Activated CD8-positive, alpha-beta memory T cell treated with anti-CD3 and anti-CD28 coated beads for 24 hours (primary cell): ENCODE data around the gene UBR4.
"Not testable (repeated sequence)": the region's sequence is repeated elsewhere in the genome, so short reads cannot be mapped to it uniquely, and the experiment has no call there.

Source experiments
- DNase-seq: peaks from one replicate; pipeline ENCODE4 v3.0.0-alpha.2; 2020

The UBR4 gene

GRCh38 chr1:19187852-19188251, 22.2 kb downstream of the UBR4 start:
- DNase-seq, result no peak

DNA sequence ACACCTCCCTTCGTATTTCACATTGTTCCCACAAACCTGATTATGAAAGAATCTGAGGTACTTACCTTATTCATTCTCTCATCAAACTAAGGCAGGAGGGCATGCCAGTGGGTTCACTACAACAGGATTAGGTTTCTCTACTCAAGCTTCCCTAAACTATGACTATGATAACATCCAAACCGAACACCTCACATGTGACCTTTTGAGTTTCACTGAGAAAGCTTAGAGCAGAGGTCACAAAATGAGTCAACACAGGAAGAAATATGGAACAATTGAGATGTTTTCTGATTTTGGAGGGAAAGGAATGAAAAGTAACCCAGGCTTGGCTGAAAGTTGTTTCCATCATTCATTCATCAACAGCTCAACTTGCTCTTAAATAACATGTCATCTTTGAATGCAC, 24.1 kb downstream of the UBR4 start:
- no peak for DNase-seq

- DNase-seq, result no peak
These were observed 27.8 kb downstream of the UBR4 start for GRCh38 chr1:19182223-19182622.

GRCh38 chr1:19180265-19180657, 29.8 kb downstream of the UBR4 start:
- not testable (repeated sequence) for DNase-seq

GRCh38 chr1:19179597-19180264, 30.3 kb downstream of the UBR4 start:
- no peak for DNase-seq

DNA sequence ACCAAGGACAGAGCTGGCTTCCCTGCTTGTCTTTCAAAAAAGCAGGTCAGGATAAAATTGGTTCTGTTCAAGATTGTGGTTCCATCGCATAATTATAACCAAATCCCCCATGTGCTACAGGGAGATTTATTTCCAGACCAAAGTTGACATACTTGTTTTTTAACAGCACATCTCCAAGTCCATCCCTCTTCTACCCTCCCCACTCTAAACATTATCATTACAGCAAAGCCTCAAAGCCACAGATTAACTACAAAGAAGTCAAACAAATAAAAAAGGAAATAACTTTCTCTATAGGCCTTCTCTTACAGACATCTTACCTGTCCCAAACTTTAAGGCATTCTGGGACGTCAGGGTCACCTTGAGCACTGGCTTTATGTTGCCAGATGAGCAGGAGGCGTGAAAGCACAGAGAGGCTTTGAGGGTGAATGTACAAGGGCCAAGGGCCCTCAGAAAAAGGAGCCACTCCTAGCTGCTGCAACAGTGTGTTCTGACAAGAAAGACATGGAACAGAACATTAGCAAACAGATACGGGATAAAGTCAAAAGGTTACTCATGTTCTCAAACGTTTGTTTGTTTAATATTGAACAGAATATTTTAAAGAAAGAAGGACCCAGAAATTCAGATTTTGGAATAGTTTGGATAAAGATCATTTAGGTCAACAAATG, 31.2 kb downstream of the UBR4 start:
- DNase-seq, result no peak

GRCh38 chr1:19177811-19178210, 32.3 kb downstream of the UBR4 start:
- DNase-seq, result no peak

DNA sequence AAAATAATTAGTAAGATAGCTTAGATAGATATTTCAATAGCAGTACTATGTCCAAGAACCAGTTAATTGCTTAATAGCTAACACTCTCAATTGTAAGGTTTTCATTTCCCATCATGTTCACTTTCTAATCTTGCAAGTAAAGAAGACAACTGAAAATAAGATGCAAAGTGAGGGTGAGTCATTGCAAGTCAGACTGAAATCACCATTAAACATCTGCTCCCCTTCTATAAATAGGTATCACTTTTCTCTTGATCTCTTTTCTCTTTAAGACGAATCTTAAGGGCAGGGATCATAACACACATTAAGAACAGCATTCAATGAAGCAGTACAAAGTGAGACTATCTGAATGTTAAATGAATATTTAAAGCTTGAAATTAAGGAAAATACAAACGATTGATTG, 40.4 kb downstream of the UBR4 start:
- no peak for DNase-seq

DNA sequence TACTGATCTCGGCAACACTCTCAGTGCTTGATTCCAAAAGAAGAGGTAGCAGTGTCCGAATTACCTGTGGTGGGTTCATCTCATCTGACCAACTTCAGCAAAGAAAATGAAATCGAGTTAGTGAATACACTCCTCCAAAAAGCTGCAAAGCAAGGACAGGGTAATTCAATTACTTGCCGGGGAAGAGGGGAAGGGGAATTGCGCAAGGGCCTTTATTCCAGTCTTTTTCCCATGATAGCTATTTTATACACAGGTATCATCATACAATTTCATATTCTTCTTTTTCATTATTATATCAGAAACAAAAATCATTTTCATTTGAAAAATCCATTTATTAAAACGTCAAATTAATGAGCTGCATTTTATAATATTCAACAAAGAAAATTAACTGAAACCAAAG, 42.9 kb downstream of the UBR4 start:
- DNase-seq, result no peak

DNA sequence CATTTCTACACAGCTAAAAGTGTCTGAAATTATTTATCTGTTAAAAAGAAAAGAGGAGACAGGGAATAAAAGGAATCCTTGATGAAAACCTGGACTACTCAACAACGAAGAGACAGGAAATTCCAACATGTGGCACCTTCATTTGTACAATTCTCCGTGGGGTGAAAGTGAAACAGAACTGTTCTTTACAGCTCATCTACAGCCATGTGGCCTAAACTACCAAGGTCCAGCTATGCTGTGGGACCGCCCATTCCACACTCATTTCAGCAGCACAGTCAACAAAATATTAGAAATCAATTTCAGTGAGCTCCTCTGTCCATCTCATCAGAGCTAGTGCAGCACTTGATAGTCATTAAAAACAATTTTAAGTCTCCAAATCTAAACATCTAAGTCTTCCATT, 44.0 kb downstream of the UBR4 start:
- DNase-seq, result no peak

- DNase-seq, result no peak
These were observed 44.6 kb downstream of the UBR4 start for GRCh38 chr1:19165501-19165900.

DNA sequence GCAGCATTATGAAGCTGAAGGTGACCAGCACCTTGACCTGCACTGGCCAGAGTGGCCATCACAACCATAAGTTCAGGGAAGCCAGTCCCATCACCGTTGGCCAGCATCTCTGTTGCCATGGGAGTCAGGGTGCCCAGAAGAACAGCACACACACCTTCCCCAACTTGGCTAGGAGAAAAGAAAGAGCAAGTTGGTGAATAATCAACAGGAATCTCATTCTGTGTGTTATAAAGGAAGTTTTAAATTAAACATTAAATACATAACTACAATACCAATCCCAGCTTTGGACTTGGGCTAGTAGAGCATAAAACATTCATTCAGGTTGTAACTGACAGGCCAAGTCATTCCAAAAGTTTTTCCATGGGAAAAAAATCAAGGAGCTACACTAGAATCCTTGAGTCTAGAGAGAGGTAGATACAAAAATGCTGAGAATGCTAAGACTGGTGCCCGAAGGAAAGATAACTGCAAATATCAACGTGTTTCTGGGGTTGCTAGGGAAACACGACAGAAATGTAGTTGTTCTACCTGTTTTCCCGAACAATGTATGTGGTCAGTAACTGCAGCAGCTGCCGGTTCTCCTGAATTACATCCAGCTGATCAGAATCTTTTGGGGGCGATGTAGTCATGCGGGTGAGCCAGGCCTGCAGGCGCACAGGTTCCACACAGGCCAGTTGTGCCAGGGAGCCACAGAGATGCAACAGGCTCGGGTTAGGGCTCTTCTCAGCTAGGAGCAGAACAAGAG, 45.6 kb downstream of the UBR4 start:
- no peak for DNase-seq

GRCh38 chr1:19163261-19163660, 46.8 kb downstream of the UBR4 start:
- no peak for DNase-seq

DNA sequence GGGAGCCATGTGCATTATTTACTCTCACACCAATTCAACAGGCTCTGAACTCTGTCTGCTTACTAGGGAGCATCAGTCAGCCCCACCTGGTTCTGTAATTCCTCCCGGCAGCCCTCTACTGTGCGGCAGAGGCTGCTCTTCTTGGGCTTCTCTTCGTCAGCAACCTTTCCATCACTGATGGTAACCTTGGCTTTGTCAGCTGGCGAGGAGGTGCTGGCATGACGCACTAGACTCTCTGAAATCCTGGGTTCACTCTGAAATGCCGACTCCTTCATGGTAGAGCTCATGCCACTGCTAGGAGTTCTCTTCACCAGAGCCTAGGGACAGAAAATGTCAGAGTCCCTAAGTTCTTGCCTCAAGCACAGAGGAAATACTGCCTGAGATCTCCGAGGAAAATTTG, 49.2 kb downstream of the UBR4 start:
- DNase-seq, result no peak

DNA sequence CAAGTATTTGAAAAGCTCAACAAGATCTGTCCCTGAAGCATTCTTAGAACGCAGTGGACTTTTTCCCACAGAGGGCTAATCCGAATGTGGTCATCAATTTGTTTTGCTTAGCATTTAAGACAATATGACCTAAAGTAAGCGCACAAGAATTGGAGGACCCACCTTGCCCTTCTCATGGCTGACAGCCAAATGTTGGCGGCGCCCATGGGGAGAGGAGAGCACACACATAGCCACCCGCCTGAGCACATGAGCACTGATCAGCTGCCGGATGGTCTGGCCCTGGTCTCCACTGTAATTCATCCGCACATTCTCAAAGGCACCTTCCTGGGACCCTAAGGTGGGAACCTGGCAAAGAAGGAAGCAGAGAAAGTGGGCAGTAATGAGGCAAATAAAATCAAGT, 52.4 kb downstream of the UBR4 start:
- no peak for DNase-seq

GRCh38 chr1:19156676-19157075, 53.4 kb downstream of the UBR4 start:
- DNase-seq, result no peak

GRCh38 chr1:19154876-19155275, 55.2 kb downstream of the UBR4 start:
- no peak for DNase-seq

DNA sequence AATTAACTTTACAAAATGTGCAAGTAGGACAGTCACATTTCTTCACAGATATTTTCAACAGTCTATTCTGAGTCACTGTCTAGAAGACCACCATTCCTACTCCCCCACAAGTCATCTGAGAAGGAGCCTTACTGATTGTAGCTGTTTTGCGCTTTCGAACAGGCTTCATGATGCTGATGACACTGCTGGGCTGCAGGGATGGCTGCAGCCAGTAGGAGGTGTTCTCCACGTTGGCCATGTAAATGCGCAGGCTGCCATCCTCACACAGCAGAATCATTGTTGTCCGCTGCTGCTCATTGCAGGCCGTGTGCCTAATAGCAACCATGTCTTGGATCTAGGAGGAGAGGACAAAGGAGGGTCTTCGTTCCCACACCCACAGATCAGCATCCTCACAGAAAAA, 56.9 kb downstream of the UBR4 start:
- no peak for DNase-seq

DNA sequence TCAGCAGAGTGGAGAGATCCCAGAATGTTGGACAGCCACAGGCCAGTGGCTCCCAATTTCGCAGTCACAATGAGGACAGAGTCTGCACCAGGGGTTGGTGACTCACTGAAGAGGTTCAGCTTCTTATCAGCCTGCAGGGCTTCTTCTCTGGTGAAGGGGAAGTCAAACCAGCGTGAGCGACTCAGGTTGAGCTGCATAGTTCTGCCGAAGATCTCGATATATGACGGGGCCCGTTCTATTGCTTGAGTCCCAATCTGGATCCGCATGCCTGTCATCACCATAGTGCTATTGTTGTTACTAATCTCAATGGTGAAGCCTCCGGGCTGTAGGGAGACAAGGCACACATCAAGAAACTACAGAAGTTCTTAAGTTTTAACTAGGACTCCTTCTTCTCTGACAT, 58.5 kb downstream of the UBR4 start:
- no peak for DNase-seq

DNA sequence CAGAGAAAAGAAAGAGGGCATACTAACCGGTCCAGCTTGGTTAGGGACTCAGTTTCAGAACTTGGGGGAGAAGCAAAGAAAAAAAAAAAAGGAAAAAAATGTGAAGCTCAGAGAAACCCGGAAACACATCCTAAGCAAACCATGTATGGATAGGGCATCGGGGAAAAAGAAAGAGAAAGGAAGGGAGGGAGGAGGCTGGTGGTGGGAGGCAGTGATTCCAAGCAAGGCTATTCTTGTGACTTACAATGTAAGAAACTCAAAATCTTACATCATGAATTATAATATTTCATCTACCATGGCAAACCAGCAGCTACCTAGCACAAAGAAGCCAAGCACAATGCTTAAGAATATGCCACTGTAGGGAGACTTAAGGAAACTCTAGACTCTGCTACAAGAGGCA, 60.3 kb downstream of the UBR4 start:
- DNase-seq, result no peak

GRCh38 chr1:19140465-19140864, 69.6 kb downstream of the UBR4 start:
- DNase-seq, result no peak

DNA sequence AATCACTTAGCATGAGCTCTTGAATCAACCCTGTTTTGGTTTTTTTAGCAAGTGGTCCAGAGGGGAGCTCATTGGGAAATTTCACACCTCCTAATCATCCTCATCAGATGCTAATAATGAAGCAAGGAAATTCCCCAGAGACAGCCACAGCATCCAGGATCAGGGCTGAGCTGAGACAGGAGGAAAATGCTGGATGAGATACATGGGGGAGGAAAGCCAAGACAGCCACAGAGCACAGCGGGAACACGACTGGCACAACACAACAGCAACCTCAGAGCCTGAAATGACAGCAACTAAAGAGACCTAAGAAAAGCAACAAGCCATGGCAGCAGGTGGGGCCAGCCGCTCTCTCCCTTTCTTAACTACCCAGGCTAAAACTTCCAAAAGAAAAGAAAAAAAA, 70.4 kb downstream of the UBR4 start:
- DNase-seq, result no peak

DNA sequence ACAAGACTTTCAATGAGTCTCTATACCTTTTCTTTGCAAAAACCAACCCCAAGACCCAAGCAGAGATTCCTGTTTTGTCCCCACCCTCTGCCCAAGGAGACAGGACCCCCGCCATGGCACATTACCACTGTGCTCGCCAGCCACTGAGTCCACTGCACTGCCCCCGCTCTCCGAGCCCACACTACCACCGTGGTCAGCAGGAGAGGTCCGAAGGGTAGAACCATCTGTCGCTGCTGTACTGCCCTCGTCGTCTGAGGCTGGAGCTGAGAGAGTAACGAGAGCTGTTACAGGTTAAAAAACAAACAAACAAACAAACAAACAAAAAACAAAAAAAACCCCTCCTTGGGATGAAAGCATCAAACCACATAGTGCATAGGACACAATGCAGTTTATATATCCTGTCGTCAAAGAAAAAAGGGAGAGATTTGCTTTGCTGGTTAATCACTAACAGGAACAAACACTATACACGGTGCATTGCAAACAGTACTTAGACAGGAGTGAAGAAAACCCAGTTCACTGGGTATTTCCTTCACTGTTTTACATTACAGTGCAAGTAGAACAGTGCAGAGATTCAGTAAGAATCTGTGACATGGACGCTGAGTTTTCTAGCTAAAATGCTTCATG, 71.0 kb downstream of the UBR4 start:
- DNase-seq, result no peak

- DNase-seq, result no peak
These were observed 71.7 kb downstream of the UBR4 start for GRCh38 chr1:19138331-19138730.
